Neural progenitor cell (in vitro differentiated cells): ENCODE measurements around the gene GFOD2.
"Not testable (repeated sequence)": the region's sequence is repeated elsewhere in the genome, so short reads cannot be mapped to it uniquely, and the experiment has no call there.

Source experiments
- CTCF ChIP-seq: fragments of 200-600 bp; sonication (generic); IDR thresholded peaks from 2 replicates; pipeline ENCODE4 v1.5.1; 2017; ENCODE audit warnings: antibody characterized with exemption, mild to moderate bottlenecking
- EZH2phosphoT487 ChIP-seq: fragments of 200-600 bp; sonication (generic); IDR thresholded peaks from 2 replicates; pipeline ENCODE4 v1.6.1; 2017; ENCODE audit warnings: antibody characterized with exemption

GRCh38 chr16:67751331-67751730 is 32.2 kb upstream of the GFOD2 start:
- TF ChIP-seq CTCF, EZH2phosphoT487: not testable (repeated sequence)
